KBM-7 (cell line): ENCODE data around the gene SPATA46.

ENCODE experiments used
- DNase-seq: peaks from one replicate; pipeline ENCODE4 v3.0.0-alpha.2; 2015
- in situ Hi-C: fragments of 300-500 bp; cut with MboI; formaldehyde crosslinking; loops from 2 replicates; pipeline ENCODE4 v1.14.3; 2020; ENCODE audit warnings: low sequenced_read_pairs, low pct_unique_long_range_greater_than_20kb, mixed read lengths

SPATA46 gene

GRCh38 chr1:162396201-162396906 lies 19.7 kb upstream of the SPATA46 start:
- in situ Hi-C loops = no loop called here
- DNase-seq = no peak

GRCh38 chr1:162391790-162392563 lies 15.3 kb upstream of the SPATA46 start:
- in situ Hi-C loops = no loop called here
- DNase-seq = peak; percentile 16

DNA sequence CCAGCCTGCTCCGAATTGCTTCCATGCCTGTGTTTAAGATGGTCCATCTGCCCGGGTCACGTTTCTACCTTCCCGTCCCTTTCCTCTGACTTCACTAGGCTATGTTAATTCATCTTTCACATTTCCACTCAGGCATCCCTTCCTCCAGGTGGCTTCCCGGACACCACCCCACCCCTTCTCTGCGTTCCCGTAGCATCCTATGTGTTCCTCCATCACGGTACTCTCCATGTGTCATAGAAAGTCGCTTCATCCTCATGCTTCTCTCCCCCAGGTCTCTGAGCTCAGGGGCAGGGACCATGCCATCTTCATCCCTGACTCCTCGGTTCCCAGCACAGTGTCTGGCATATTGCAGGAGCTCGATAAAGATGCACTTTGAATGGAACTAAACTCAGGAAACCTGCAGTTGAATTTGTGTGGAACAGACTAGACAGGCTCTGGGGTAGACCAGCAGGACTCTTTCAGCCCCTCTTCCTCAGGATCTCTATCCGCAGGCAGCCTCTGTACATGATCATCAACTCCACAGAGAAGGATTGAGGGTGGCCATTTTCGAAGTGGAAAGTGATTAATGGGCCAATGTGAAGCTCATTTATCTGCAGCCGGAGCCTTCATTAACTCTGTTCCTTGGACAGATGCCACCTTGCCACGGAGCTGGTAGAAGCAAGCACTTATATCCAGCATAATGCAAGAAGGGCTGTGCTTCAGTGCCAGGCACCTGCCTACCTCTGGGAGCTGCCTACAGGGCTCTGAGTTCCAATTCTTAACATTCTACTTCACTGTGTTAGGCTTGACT lies 13.9 kb upstream of the SPATA46 start:
- in situ Hi-C loops = no loop called here

DNA sequence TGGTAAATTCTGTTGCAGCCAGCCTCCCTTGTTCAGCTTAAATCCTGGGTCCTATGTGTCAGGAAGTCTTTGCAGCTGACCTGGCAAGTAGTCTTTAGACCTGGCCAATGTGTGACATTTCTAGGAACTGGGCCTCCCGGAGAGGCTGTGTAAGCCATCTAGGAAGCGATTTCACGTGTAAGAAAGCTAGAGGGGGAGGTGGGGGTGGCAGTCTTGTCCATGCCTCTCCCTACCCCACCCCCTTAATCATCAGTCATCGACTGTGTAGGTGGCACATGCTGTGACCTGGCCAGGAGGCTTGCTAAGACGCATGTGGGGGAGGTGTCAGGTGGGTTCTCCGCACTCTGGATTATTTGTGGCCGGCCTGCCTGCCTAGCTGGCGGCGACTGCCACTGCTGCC lies 13.3 kb upstream of the SPATA46 start:
- in situ Hi-C loops = no loop called here
- no peak for DNase-seq

More for the DNA sequence above, 13.9 kb upstream of the SPATA46 start:
- no peak for DNase-seq

DNA sequence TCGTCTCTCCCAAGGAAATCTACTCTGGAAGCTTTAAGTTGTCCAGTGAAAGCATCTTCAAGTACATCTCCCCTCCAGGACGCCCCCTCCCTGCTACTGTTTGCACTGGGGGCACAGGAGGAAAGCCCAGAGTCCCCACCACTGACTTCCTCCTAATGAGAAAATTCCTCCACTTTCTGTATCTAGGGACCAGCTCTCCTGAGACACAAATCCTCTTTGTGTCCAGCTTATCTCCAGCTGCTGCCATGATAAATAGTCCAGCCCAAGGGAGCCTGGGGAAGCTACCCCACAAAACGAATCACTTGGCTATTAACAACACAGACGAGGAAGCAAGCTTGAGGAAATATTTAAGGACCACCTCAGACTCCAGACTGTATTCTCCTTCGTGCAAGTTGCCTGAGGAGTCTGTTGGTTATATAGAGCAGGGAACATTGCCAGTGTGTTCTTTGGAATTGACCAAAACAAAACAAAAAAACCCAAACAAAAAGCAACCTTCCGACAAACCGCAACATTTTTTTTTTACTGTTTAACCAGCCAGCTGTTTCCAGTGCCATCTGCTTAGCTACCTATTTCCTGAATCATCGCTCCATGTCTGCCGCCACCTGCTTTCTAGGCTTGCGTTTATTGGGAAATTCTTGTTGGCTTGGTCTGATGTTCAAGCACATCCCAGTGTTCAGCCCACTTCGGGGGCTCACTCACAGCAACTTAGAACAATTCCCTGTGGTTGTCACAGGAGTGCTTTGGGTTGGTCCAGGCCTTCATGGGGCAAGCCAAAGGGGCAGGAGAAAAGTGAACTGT lies 12.6 kb upstream of the SPATA46 start:
- in situ Hi-C loops = no loop called here
- DNase-seq = peak; percentile 49

DNA sequence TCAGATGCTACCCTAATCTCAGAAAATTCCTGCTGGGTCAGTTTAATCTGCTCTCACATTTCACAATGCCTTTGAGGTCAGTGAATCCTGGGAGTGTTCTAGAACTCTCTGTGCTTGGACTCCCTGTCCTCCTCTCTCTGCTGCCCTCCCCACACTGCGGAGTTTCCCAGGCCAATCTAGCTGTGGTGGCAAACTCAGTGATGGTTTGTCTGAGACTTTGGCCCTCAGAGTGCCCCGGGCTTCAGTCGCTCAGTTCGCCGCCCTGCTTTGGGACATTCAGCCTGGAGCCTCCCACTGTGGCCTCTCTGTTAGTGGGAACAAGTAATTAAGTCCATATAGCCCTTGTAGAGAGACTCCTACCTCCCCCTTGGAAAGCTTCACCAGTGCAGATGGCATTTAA lies 12.0 kb upstream of the SPATA46 start:
- DNase-seq = no peak
- in situ Hi-C loops = no loop called here

GRCh38 chr1:162388083-162388594 lies 11.5 kb upstream of the SPATA46 start:
- in situ Hi-C loops = no loop called here
- no peak for DNase-seq

DNA sequence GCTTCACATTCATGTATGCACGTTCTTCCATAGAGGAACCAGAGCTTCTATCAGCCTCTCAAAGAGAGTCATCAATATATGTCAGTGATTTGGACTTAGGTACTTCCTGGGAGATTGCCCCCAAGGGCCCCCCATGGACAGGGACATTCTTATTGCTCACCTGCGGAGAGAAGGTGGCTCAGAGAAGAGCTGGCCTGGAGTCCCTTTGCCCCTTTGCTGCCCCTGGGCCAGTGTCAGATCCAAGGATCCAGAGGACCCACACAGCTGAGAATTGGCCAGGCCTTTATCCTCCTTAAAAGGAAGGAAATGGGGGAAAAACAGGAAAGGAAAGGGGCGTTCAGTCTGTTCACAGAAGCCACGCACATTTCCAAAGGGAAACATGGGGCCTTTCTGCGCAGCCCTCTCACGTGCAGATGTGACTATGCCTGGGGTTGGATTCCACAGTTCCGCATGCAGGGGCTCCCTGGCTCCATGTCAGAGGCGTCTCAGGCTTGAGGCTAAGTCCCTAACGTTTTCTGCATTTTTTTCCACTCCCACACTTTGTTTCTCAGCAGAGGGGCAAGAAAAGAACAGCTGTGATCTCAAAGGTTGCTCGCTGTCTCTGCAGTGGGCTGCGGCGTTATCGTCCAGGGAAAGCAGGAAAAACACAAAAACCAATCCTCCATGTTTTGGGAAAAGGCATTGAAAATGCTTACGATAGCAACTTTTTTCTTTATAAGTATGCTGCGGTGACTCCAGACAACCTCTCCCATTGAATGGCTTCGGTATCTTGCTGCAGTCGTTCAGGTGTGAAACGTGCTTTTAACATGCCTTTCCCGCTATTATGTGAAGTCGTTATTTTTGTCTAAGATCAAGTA lies 10.8 kb upstream of the SPATA46 start:
- in situ Hi-C loops = no loop called here

GRCh38 chr1:162386292-162387225 lies 9.9 kb upstream of the SPATA46 start:
- no peak for DNase-seq
- in situ Hi-C loops = no loop called here

More for the DNA sequence above, 10.8 kb upstream of the SPATA46 start:
- no peak for DNase-seq

DNA sequence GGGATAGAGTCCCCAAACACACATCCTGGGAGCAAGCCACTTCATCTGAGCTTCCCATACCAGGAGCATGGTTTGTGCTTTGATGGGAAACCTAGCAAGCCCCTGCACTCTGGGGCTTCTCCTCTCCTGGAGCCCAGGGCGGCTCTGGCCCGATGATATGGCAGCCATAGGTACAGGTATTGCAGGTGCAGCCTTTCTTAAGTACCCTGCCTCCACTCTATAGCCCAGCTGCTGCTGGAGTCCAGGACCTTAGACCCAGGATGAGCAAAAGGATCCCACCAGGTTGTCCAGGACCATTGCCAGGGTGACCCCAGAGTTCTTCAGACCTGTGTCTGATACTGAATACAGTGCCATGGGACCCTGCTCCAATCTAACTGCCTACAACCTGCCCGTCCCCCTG lies 9.0 kb upstream of the SPATA46 start:
- no peak for DNase-seq
- in situ Hi-C loops = no loop called here

DNA sequence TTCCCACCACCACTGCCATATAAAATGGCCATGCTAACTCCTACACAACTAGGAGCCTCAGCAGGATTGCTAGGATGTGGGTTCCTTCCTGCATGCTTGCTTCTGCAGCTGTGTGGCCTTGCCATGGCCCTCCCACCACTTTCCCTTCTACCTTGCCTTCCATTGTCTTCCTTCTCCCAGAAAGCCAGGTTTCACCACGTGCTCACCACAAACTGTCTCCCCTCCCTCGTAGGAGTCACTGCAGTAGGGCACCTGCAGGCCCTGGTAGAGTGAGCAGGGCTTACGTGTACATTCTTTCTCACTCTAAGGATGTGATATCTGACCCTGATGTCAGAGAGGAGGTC lies 8.6 kb upstream of the SPATA46 start:
- no peak for DNase-seq
- in situ Hi-C loops = no loop called here

DNA sequence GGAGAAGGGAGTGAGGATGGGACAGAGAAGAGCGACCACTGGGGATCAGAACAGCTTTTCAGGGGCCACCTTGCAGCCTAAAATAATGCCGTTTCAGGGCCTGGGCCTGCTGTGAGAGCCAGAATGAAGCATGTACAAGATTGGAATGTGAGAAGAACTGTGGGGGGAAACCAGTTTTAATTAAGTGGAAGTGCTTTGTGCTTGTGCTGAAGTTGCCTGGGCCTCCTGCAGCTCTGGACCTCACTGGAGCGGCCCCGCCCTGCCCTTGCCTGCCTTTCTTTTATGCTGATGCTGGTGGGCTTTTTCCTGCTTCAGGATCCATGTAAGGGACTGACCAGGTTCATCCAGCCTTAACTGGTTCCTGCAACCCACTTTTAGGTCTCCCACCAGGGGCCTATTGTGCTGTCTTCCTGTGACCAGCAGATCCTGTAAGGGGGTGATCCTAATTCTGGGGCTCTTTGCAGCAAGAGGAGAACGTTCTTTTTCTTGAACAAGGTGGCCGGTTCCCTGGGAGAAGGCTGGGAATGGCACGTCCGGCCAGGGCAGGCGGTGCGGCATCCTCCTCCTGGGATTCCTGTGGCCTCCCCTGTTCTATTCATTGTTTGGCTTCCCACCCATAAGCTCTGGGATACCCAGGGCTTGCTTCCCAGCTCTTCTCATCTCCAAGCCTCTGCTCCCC lies 8.1 kb upstream of the SPATA46 start:
- DNase-seq = no peak

GRCh38 chr1:162384116-162384515 lies 7.5 kb upstream of the SPATA46 start:
- in situ Hi-C loops = no loop called here
- no peak for DNase-seq

More for the DNA sequence above, 8.1 kb upstream of the SPATA46 start:
- in situ Hi-C loops = no loop called here

DNA sequence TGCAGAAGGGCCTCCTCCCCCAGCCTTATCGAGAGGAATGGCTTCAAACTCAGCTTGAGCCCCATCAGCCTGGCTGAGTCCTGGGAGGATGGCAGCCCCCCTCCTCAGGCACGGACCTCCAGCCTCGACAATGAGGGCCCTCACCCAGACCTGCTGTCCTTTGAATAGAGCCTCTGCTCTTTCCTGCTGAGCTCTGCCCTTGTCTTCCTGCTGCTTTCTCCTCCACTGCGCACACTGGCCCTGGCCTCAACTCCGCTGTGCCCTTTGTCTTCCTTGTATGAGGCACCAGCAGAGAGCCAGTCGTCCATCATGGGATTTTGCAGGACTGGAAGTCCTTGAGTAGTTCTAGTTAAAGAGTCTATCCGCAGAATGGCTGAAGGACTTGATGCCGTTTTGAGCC lies 6.9 kb upstream of the SPATA46 start:
- DNase-seq = no peak
- in situ Hi-C loops = no loop called here

DNA sequence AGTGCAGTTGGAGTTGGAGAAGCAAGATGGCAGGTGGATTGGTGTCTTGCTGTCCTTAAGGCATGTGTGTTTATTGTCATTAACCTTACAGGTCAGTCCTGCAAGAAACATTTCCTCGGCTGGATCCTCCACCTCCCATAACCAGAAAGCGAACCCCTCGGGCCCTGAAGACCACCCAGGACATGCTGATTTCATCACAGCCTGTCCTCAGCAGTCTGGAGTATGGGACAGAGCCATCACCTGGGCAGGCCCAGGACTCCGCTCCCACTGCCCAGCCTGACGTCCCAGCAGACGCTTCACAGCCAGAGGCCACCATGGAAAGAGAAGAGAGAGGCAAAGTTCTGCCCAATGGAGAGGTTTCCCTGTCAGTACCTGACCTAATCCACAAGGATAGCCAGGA lies 6.4 kb upstream of the SPATA46 start:
- in situ Hi-C loops = no loop called here
- DNase-seq = no peak

DNA sequence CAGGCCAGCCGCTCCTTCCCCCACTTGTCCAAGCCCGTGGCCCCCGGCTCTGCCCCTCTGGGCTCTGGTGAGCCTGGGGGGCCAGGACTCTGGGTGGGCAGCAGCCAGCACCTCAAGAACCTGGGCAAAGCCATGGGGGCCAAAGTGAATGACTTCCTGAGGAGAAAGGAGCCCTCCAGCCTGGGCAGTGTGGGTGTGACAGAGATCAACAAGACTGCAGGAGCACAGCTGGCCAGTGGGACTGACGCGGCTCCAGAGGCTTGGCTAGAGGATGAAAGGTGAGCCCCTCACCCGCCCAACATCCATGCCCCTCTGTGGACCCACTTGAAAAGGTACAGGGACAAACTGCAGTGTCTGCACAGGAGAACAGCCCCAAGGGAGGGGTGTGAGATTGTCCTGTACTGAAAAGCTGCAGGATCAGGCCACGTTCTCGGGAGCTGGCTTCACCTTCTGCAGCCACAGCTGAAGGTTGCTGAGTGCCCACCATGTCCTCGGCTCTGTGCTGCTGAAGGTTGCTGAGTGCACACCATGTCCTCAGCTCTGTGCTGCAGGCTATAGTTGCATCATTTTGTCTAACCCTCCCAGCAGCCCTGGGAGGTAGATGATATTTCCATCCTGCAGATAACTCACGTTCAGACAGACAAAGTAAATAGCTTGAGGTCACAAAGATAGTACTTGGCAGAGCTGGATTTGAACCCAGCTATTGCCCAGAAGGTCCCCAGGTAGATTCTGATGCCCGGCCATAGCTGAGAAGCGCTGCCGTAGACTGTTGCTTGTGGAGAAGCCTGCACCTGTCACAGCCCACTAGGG lies 5.5 kb upstream of the SPATA46 start:
- in situ Hi-C loops = no loop called here
- DNase-seq = no peak
